Neural progenitor cell (in vitro differentiated cells): ENCODE data around the gene B3GALT5. TPM values are rescaled to one million over a fixed set of nuclear protein-coding genes. Genes with fewer than 3 reads are reported as not detected.

Experiments
- DNase-seq: peaks from one replicate; pipeline ENCODE4 v3.0.0-alpha.2; 2016; ENCODE audit warnings: low spot score
- H2AFZ ChIP-seq: fragments of 200-600 bp; sonication (generic); replicated peaks from 2 replicates; pipeline ENCODE4 v1.6.1; 2016; ENCODE audit warnings: antibody characterized with exemption
- H3F3A ChIP-seq: fragments of 200-600 bp; sonication (generic); 2 replicates; pipeline ENCODE4 v1.6.1; 2016; ENCODE audit warnings: antibody characterized with exemption, low read depth
- H3K27ac ChIP-seq: fragments of 200-600 bp; sonication (generic); 2 replicates; pipeline ENCODE4 v1.5.1; 2016; ENCODE audit warnings: mild to moderate bottlenecking
- H3K27me3 ChIP-seq: fragments of 200-600 bp; sonication (generic); 2 replicates; pipeline ENCODE4 v1.6.1; 2016; ENCODE audit warnings: mild to moderate bottlenecking, moderate library complexity
- H3K36me3 ChIP-seq: fragments of 200-600 bp; sonication (generic); 2 replicates; pipeline ENCODE4 v1.5.1; 2016
- H3K4me1 ChIP-seq: fragments of 200-600 bp; sonication (generic); 2 replicates; pipeline ENCODE4 v1.6.1; 2016; ENCODE audit warnings: mixed run types
- H3K4me2 ChIP-seq: fragments of 200-600 bp; sonication (generic); 2 replicates; pipeline ENCODE4 v1.6.1; 2016
- H3K4me3 ChIP-seq: fragments of 200-600 bp; sonication (generic); 2 replicates; pipeline ENCODE4 v1.5.1; 2016
- H3K79me2 ChIP-seq: fragments of 200-600 bp; sonication (generic); 2 replicates; pipeline ENCODE4 v1.6.1; 2016; ENCODE audit warnings: low read depth
- H3K9ac ChIP-seq: fragments of 200-600 bp; sonication (generic); 2 replicates; pipeline ENCODE4 v1.6.1; 2016
- H3K9me3 ChIP-seq: fragments of 200-600 bp; sonication (generic); 2 replicates; pipeline ENCODE4 v1.5.1; 2016; ENCODE audit warnings: low read depth
- H4K20me1 ChIP-seq: fragments of 200-600 bp; sonication (generic); 2 replicates; pipeline ENCODE4 v1.6.1; 2016; ENCODE audit warnings: low read depth
- H3K27ac Mint-ChIP-seq: 3 replicates; pipeline ENCODE4 v1.8.0; 2021; ENCODE audit warnings: mixed read lengths
- H3K27me3 Mint-ChIP-seq: 2 replicates; pipeline ENCODE4 v1.8.0; 2022; ENCODE audit warnings: low read depth, mild to moderate bottlenecking, inconsistent platforms, moderate library complexity, mixed read lengths; ENCODE audit not compliant: insufficient read depth
- H3K36me3 Mint-ChIP-seq: 3 replicates; pipeline ENCODE4 v1.8.0; 2021; ENCODE audit warnings: mixed read lengths
- H3K4me1 Mint-ChIP-seq: 3 replicates; pipeline ENCODE4 v1.8.0; 2021; ENCODE audit warnings: mixed read lengths
- H3K4me3 Mint-ChIP-seq: 3 replicates; pipeline ENCODE4 v1.8.0; 2021; ENCODE audit warnings: mild to moderate bottlenecking, moderate library complexity, mixed read lengths
- H3K9me3 Mint-ChIP-seq: 3 replicates; pipeline ENCODE4 v1.8.0; 2020; ENCODE audit warnings: mixed read lengths
- CTCF ChIP-seq: fragments of 200-600 bp; sonication (generic); IDR thresholded peaks from 2 replicates; pipeline ENCODE4 v1.5.1; 2017; ENCODE audit warnings: antibody characterized with exemption, mild to moderate bottlenecking
- EZH2 ChIP-seq: fragments of 200-600 bp; sonication (generic); IDR thresholded peaks from 2 replicates; pipeline ENCODE4 v1.6.1; 2017; ENCODE audit warnings: antibody characterized with exemption, mild to moderate bottlenecking, moderate library complexity
- EZH2phosphoT487 ChIP-seq: fragments of 200-600 bp; sonication (generic); IDR thresholded peaks from 2 replicates; pipeline ENCODE4 v1.6.1; 2017; ENCODE audit warnings: antibody characterized with exemption
- total RNA-seq: library from RNA; depleted of rRNA; stranded (reverse); fragments of >200 nt; gene quantifications from 2 replicates; pipeline ENCODE4 v1.2.3, GENCODE V29; 2015; ENCODE audit warnings: low replicate concordance

Gene B3GALT5
- total RNA-seq, 1 donor from 2014 or later, result 1.3 TPM

GRCh38 chr21:39681257-39681656 lies 68.5 kb downstream of the B3GALT5 start:
- H3K27ac Mint-ChIP-seq, result no peak overlapping the region
- no peaks in the 10 kb centered on the region for H3K36me3 Mint-ChIP-seq
- Histone ChIP-seq H2AFZ (no peak overlapping the region), H3K4me3 (no peak overlapping the region), H3K79me2 (no peaks in the 10 kb centered on the region), H3F3A (no peaks in the 10 kb centered on the region), H3K27me3 (no peaks in the 10 kb centered on the region), H3K9ac (no peak overlapping the region), H3K27ac (no peak overlapping the region), H3K4me1 (no peaks in the 10 kb centered on the region), H3K36me3 (no peaks in the 10 kb centered on the region), H3K4me2 (no peak overlapping the region), H3K9me3 (no peaks in the 10 kb centered on the region), H4K20me1 (no peaks in the 10 kb centered on the region)
- peaks cover 7% of the 10 kb centered on the region for H3K9me3 Mint-ChIP-seq
- TF ChIP-seq EZH2, result no peak
- TF ChIP-seq EZH2phosphoT487, result no peak
- no peak for TF ChIP-seq CTCF
- no peak for DNase-seq
- H3K4me1 Mint-ChIP-seq, result peaks cover 4% of the 10 kb centered on the region
- no peak overlapping the region for H3K4me3 Mint-ChIP-seq
- H3K27me3 Mint-ChIP-seq, result no peaks in the 10 kb centered on the region

GRCh38 chr21:39681845-39682244 lies 69.1 kb downstream of the B3GALT5 start:
- Histone ChIP-seq H3K36me3 (no peaks in the 10 kb centered on the region), H4K20me1 (no peaks in the 10 kb centered on the region), H3K4me2 (no peak overlapping the region), H3F3A (no peaks in the 10 kb centered on the region), H3K4me3 (no peak overlapping the region), H3K9me3 (no peaks in the 10 kb centered on the region), H3K27me3 (no peaks in the 10 kb centered on the region), H3K79me2 (no peaks in the 10 kb centered on the region), H3K4me1 (no peaks in the 10 kb centered on the region), H3K9ac (no peak overlapping the region), H3K27ac (no peak overlapping the region), H2AFZ (no peak overlapping the region)
- Mint-ChIP-seq H3K36me3 (no peaks in the 10 kb centered on the region), H3K27me3 (no peaks in the 10 kb centered on the region), H3K4me1 (peaks cover under 1% of the 10 kb centered on the region), H3K4me3 (no peak overlapping the region), H3K9me3 (peaks cover 7% of the 10 kb centered on the region), H3K27ac (no peak overlapping the region)
- DNase-seq, result no peak
- TF ChIP-seq EZH2, result no peak
- no peak for TF ChIP-seq CTCF
- no peak for TF ChIP-seq EZH2phosphoT487

- H3K4me3 Mint-ChIP-seq, result no peak overlapping the region
Measured at GRCh38 chr21:39685236-39685635, 72.5 kb downstream of the B3GALT5 start.

More at GRCh38 chr21:39685236-39685635, 72.5 kb downstream of the B3GALT5 start:
- Histone ChIP-seq H3K36me3 (no peaks in the 10 kb centered on the region), H3K9ac (no peak overlapping the region), H4K20me1 (no peaks in the 10 kb centered on the region), H3K27ac (no peak overlapping the region), H2AFZ (no peak overlapping the region), H3K4me2 (no peak overlapping the region), H3K4me3 (no peak overlapping the region), H3K79me2 (no peaks in the 10 kb centered on the region), H3K27me3 (no peaks in the 10 kb centered on the region), H3K4me1 (no peaks in the 10 kb centered on the region), H3F3A (no peaks in the 10 kb centered on the region), H3K9me3 (no peaks in the 10 kb centered on the region)
- DNase-seq, result no peak
- Mint-ChIP-seq H3K27ac (no peak overlapping the region), H3K27me3 (no peaks in the 10 kb centered on the region), H3K4me1 (peaks cover 7% of the 10 kb centered on the region), H3K36me3 (no peaks in the 10 kb centered on the region), H3K9me3 (peaks cover 7% of the 10 kb centered on the region)
- TF ChIP-seq EZH2, result no peak
- TF ChIP-seq EZH2phosphoT487, result no peak
- TF ChIP-seq CTCF, result no peak
